Muscle layer of colon (tissue), 2 donors: ENCODE data around the gene SOBP.
"Not testable (repeated sequence)": the region's sequence is repeated elsewhere in the genome, so short reads cannot be mapped to it uniquely, and the experiment has no call there.

Source experiments
- H3K27ac ChIP-seq: one replicate; pipeline ENCODE4 v1.7.0; 2013; ENCODE audit warnings: low read depth, mild to moderate bottlenecking, low read length, moderate library complexity
- H3K27me3 ChIP-seq, 2 donors: one replicate each; pipeline ENCODE4 v1.7.0; 2013; ENCODE audit warnings: low read length in 2 of 2, mild to moderate bottlenecking in 2 of 2; ENCODE audit not compliant: insufficient read depth in 2 of 2, control insufficient read depth in 1 of 2
- H3K36me3 ChIP-seq: one replicate; pipeline ENCODE4 v1.7.0; 2013; ENCODE audit warnings: mild to moderate bottlenecking, low read length; ENCODE audit not compliant: insufficient read depth
- H3K4me1 ChIP-seq: one replicate; pipeline ENCODE4 v1.7.0; 2013; ENCODE audit warnings: mild to moderate bottlenecking, low read length; ENCODE audit not compliant: insufficient read depth
- H3K4me3 ChIP-seq, 2 donors: one replicate each; pipeline ENCODE4 v1.7.0; 2013; ENCODE audit warnings: low read length in 2 of 2, low read depth in 1 of 2, mild to moderate bottlenecking in 1 of 2, moderate library complexity in 1 of 2
- H3K9ac ChIP-seq: one replicate; pipeline ENCODE4 v1.7.0; 2013; ENCODE audit warnings: low read length
- H3K9me3 ChIP-seq: one replicate; pipeline ENCODE4 v1.7.0; 2013; ENCODE audit warnings: mild to moderate bottlenecking, low read length
- donor health status: abdominal sarcoma.
- donor health status: Adenocarcinoma of cecum.

The SOBP gene

GRCh38 chr6:107543567-107543966 is 53.6 kb downstream of the SOBP start:
- Histone ChIP-seq H3K9ac (no peak overlapping the region), H3K9me3 (no peaks in the 10 kb centered on the region), H3K27ac (no peak overlapping the region), H3K4me3 (no peak overlapping the region), H3K4me1 (no peaks in the 10 kb centered on the region), H3K36me3 (no peaks in the 10 kb centered on the region), H3K27me3 (no peaks in the 10 kb centered on the region)

- Histone ChIP-seq H3K4me1 (no peaks in the 10 kb centered on the region), H3K27ac (no peak overlapping the region), H3K27me3 (no peaks in the 10 kb centered on the region), H3K4me3 (no peak overlapping the region), H3K36me3 (no peaks in the 10 kb centered on the region), H3K9ac (no peak overlapping the region), H3K9me3 (no peaks in the 10 kb centered on the region)
These were observed 55.8 kb downstream of the SOBP start for GRCh38 chr6:107545763-107546162.

- Histone ChIP-seq H3K9ac (no peak overlapping the region), H3K27me3 (no peaks in the 10 kb centered on the region), H3K27ac (no peak overlapping the region), H3K36me3 (no peaks in the 10 kb centered on the region), H3K9me3 (no peaks in the 10 kb centered on the region), H3K4me3 (no peak overlapping the region), H3K4me1 (no peaks in the 10 kb centered on the region)
These were observed 57.0 kb downstream of the SOBP start for GRCh38 chr6:107546691-107547450.

- Histone ChIP-seq H3K4me1 (no peaks in the 10 kb centered on the region), H3K27me3 (no peaks in the 10 kb centered on the region), H3K9ac (no peak overlapping the region), H3K4me3 (no peak overlapping the region), H3K27ac (no peak overlapping the region), H3K36me3 (no peaks in the 10 kb centered on the region), H3K9me3 (no peaks in the 10 kb centered on the region)
These were observed 57.5 kb downstream of the SOBP start for GRCh38 chr6:107547451-107547840.

GRCh38 chr6:107550241-107550840 is 60.4 kb downstream of the SOBP start:
- Histone ChIP-seq H3K36me3 (no peaks in the 10 kb centered on the region), H3K27ac (no peak overlapping the region), H3K4me1 (no peaks in the 10 kb centered on the region), H3K4me3 (no peak overlapping the region), H3K9me3 (no peaks in the 10 kb centered on the region), H3K9ac (no peak overlapping the region), H3K27me3 (no peaks in the 10 kb centered on the region)

GRCh38 chr6:107550906-107551305 is 61.0 kb downstream of the SOBP start:
- Histone ChIP-seq H3K9me3 (no peaks in the 10 kb centered on the region), H3K27me3 (no peaks in the 10 kb centered on the region), H3K27ac (no peak overlapping the region), H3K4me1 (no peaks in the 10 kb centered on the region), H3K4me3 (no peak overlapping the region), H3K9ac (no peak overlapping the region), H3K36me3 (no peaks in the 10 kb centered on the region)

GRCh38 chr6:107553121-107553520 is 63.2 kb downstream of the SOBP start:
- not testable (repeated sequence) for H3K9me3 ChIP-seq, H3K36me3 ChIP-seq, H3K27ac ChIP-seq, H3K4me1 ChIP-seq, H3K27me3 ChIP-seq, H3K4me3 ChIP-seq, H3K9ac ChIP-seq

GRCh38 chr6:107554326-107554725 is 64.4 kb downstream of the SOBP start:
- Histone ChIP-seq H3K4me3 (no peak overlapping the region), H3K36me3 (no peaks in the 10 kb centered on the region), H3K27ac (no peak overlapping the region), H3K9ac (no peak overlapping the region), H3K4me1 (no peaks in the 10 kb centered on the region), H3K27me3 (no peaks in the 10 kb centered on the region), H3K9me3 (no peaks in the 10 kb centered on the region)

GRCh38 chr6:107554918-107555317 is 65.0 kb downstream of the SOBP start:
- H3K27ac ChIP-seq: no peak overlapping the region

GRCh38 chr6:107555449-107555848 is 65.5 kb downstream of the SOBP start:
- Histone ChIP-seq H3K36me3 (no peaks in the 10 kb centered on the region), H3K9ac (no peak overlapping the region), H3K4me1 (peaks cover 4% of the 10 kb centered on the region), H3K4me3 (no peak overlapping the region), H3K9me3 (no peaks in the 10 kb centered on the region), H3K27me3 (no peaks in the 10 kb centered on the region), H3K27ac (no peak overlapping the region)

More at GRCh38 chr6:107554918-107555317, 65.0 kb downstream of the SOBP start:
- H3K4me1 ChIP-seq: no peaks in the 10 kb centered on the region
- H3K4me3 ChIP-seq: no peak overlapping the region
- no peaks in the 10 kb centered on the region for H3K9me3 ChIP-seq
- H3K36me3 ChIP-seq: no peaks in the 10 kb centered on the region
- H3K27me3 ChIP-seq: no peaks in the 10 kb centered on the region
- H3K9ac ChIP-seq: no peak overlapping the region

- H3K27me3 ChIP-seq: no peaks in the 10 kb centered on the region
- no peaks in the 10 kb centered on the region for H3K36me3 ChIP-seq
- H3K9me3 ChIP-seq: no peaks in the 10 kb centered on the region
- no peak overlapping the region for H3K27ac ChIP-seq
- no peak overlapping the region for H3K9ac ChIP-seq
- no peak overlapping the region for H3K4me3 ChIP-seq
- peaks cover 11% of the 10 kb centered on the region for H3K4me1 ChIP-seq
These were observed 66.2 kb downstream of the SOBP start for GRCh38 chr6:107556082-107556481.

GRCh38 chr6:107557698-107558097 is 67.8 kb downstream of the SOBP start:
- Histone ChIP-seq H3K36me3 (no peaks in the 10 kb centered on the region), H3K27me3 (no peaks in the 10 kb centered on the region), H3K9me3 (no peaks in the 10 kb centered on the region), H3K4me3 (no peak overlapping the region), H3K4me1 (peaks cover 20% of the 10 kb centered on the region), H3K27ac (no peak overlapping the region), H3K9ac (no peak overlapping the region)
